Superior temporal gyrus (tissue), 1 donor: ENCODE results near the gene TMPRSS11E.
"Not testable (repeated sequence)": the region's sequence is repeated elsewhere in the genome, so short reads cannot be mapped to it uniquely, and the experiment has no call there.

ENCODE experiments used
- DNase-seq: peaks from one replicate; pipeline ENCODE4 v3.0.0-alpha.2; 2016; ENCODE audit errors: extremely low spot score

Gene TMPRSS11E

GRCh38 chr4:68461790-68462189 is 14.5 kb downstream of the TMPRSS11E start:
- DNase-seq, result no peak

- no peak for DNase-seq
Observed at GRCh38 chr4:68462691-68463090, 15.4 kb downstream of the TMPRSS11E start.

- no peak for DNase-seq
Observed at GRCh38 chr4:68463796-68464195, 16.5 kb downstream of the TMPRSS11E start.

GRCh38 chr4:68465058-68465457 is 17.8 kb downstream of the TMPRSS11E start:
- no peak for DNase-seq

- no peak for DNase-seq
Observed at GRCh38 chr4:68466185-68466584, 18.9 kb downstream of the TMPRSS11E start.

GRCh38 chr4:68466751-68467150 is 19.5 kb downstream of the TMPRSS11E start:
- no peak for DNase-seq

- no peak for DNase-seq
Observed at GRCh38 chr4:68469482-68469881, 22.2 kb downstream of the TMPRSS11E start.

GRCh38 chr4:68476191-68476590 is 28.9 kb downstream of the TMPRSS11E start:
- DNase-seq, result no peak

- no peak for DNase-seq
Observed at GRCh38 chr4:68489338-68489737, 42.1 kb downstream of the TMPRSS11E start.

GRCh38 chr4:68490826-68491457 is 43.7 kb downstream of the TMPRSS11E start:
- no peak for DNase-seq

GRCh38 chr4:68494688-68495087 is 47.4 kb downstream of the TMPRSS11E start:
- DNase-seq, result no peak

- peak; percentile 77 for DNase-seq
Observed at GRCh38 chr4:68498413-68499007, 51.2 kb downstream of the TMPRSS11E start.

- no peak for DNase-seq
Observed at GRCh38 chr4:68499021-68499420, 51.8 kb downstream of the TMPRSS11E start.

GRCh38 chr4:68503462-68503861 is 56.2 kb downstream of the TMPRSS11E start:
- not testable (repeated sequence) for DNase-seq

- DNase-seq, result not testable (repeated sequence)
Observed at GRCh38 chr4:68504836-68505235, 57.6 kb downstream of the TMPRSS11E start.

GRCh38 chr4:68505452-68505851 is 58.2 kb downstream of the TMPRSS11E start:
- not testable (repeated sequence) for DNase-seq

- DNase-seq, result no peak
Observed at GRCh38 chr4:68518889-68519288, 71.6 kb downstream of the TMPRSS11E start.

GRCh38 chr4:68520985-68521384 is 73.7 kb downstream of the TMPRSS11E start:
- DNase-seq, result no peak

GRCh38 chr4:68522232-68522631 is 75.0 kb downstream of the TMPRSS11E start:
- DNase-seq, result not testable (repeated sequence)

- no peak for DNase-seq
Observed at GRCh38 chr4:68535974-68536373, 88.7 kb downstream of the TMPRSS11E start.

GRCh38 chr4:68536375-68536774 is 89.1 kb downstream of the TMPRSS11E start:
- no peak for DNase-seq

GRCh38 chr4:68542742-68543141 is 95.5 kb downstream of the TMPRSS11E start:
- not testable (repeated sequence) for DNase-seq
